ENCODE results near the gene CNR1. TPM values are rescaled to one million over a fixed set of nuclear protein-coding genes. Genes with fewer than 3 reads are reported as not detected.

Gene CNR1
- total RNA-seq, 1 experiment from 2014 or later, result not detected

- TF ChIP-seq ELF1 (IDR thresholded peaks at IDR 0.05; ENCODE audit: borderline replicate concordance, low read depth), result no peak
These were observed 11.9 kb upstream of the CNR1 start (continued) for GRCh38 chr6:88177961-88178464.

GRCh38 chr6:88174906-88175305, 8.8 kb upstream of the CNR1 start:
- no peak for ATAC-seq
- H3K9me3 ChIP-seq (ENCODE audit: control insufficient read depth in 1 of 2, insufficient read depth in 1 of 2, low read depth in 1 of 2, low read length in 2 of 2), result no peaks in the 10 kb centered on the region
- no peaks in the 10 kb centered on the region for H3K79me2 ChIP-seq (ENCODE audit: insufficient read depth, low read length)
- H3K36me3 ChIP-seq (ENCODE audit: control insufficient read depth in 1 of 2, insufficient read depth in 2 of 2, low read length in 2 of 2), result no peaks in the 10 kb centered on the region
- H3K9me2 ChIP-seq (ENCODE audit: insufficient read depth), result no peaks in the 10 kb centered on the region
- no peaks in the 10 kb centered on the region for H3K4me1 ChIP-seq (ENCODE audit: control insufficient read depth in 1 of 2, insufficient read depth in 2 of 2, low read length in 2 of 2)
- RAD21 ChIA-PET (ENCODE audit: low non-redundant PET in 1 of 2, low total read pairs in 2 of 2, uncharacterized antibody in 2 of 2, unreplicated experiment in 2 of 2), result no interaction called here
- H2AFZ ChIP-seq (ENCODE audit: low read depth, low read length, poor library complexity, severe bottlenecking), result no peak overlapping the region
- peaks cover 27% of the 10 kb centered on the region for H3K27me3 ChIP-seq (ENCODE audit: insufficient read depth, low read length)
- TF ChIP-seq EZH2phosphoT487 (IDR thresholded peaks at IDR 0.05; ENCODE audit: borderline replicate concordance) (no peak), EGR1 (IDR thresholded peaks at IDR 0.05; ENCODE audit: low read depth) (no peak)
- CTCF ChIA-PET, result no interaction called here
- POLR2A ChIA-PET, result no interaction called here
- intact Hi-C loops (cut with micrococcal nuclease), result no loop called here
- H3K4me2 ChIP-seq (ENCODE audit: low read length), result no peak overlapping the region
- no peak overlapping the region for H3K4me3 ChIP-seq (replicated peaks in 1 of 2; ENCODE audit: low read depth in 1 of 2, low read length in 2 of 2)
- H3K27ac ChIP-seq (ENCODE audit: low read depth, low read length), result no peak overlapping the region
- no peak for DNase-seq (ENCODE audit: low read depth, low spot score)
- BruUV-seq (replicated peaks), result no TSS peak
- no peaks in the 10 kb centered on the region for H4K20me1 ChIP-seq (ENCODE audit: insufficient read depth)
- no peak overlapping the region for H3K9ac ChIP-seq (ENCODE audit: low read length)

- H3K9me3 ChIP-seq (ENCODE audit: control insufficient read depth in 1 of 2, insufficient read depth in 1 of 2, low read depth in 1 of 2, low read length in 2 of 2), result no peaks in the 10 kb centered on the region
- no peaks in the 10 kb centered on the region for H3K4me1 ChIP-seq (ENCODE audit: control insufficient read depth in 1 of 2, insufficient read depth in 2 of 2, low read length in 2 of 2)
- no peak overlapping the region for H2AFZ ChIP-seq (ENCODE audit: low read depth, low read length, poor library complexity, severe bottlenecking)
- ChIA-PET RAD21 (ENCODE audit: low non-redundant PET in 1 of 2, low total read pairs in 2 of 2, uncharacterized antibody in 2 of 2, unreplicated experiment in 2 of 2) (no interaction called here), POLR2A (no interaction called here), CTCF (no interaction called here)
- ATAC-seq (no peak), DNase-seq (ENCODE audit: low read depth, low spot score) (no peak)
- intact Hi-C loops (cut with micrococcal nuclease), result no loop called here
- no peaks in the 10 kb centered on the region for H3K79me2 ChIP-seq (ENCODE audit: insufficient read depth, low read length)
- no peak overlapping the region for H3K27ac ChIP-seq (ENCODE audit: low read depth, low read length)
- H3K4me2 ChIP-seq (ENCODE audit: low read length), result no peak overlapping the region
- H3K4me3 ChIP-seq (replicated peaks in 1 of 2; ENCODE audit: low read depth in 1 of 2, low read length in 2 of 2), result no peak overlapping the region
- no peaks in the 10 kb centered on the region for H4K20me1 ChIP-seq (ENCODE audit: insufficient read depth)
- H3K9me2 ChIP-seq (ENCODE audit: insufficient read depth), result no peaks in the 10 kb centered on the region
- no peak for TF ChIP-seq ELF1 (IDR thresholded peaks at IDR 0.05; ENCODE audit: borderline replicate concordance, low read depth)
- no peak for TF ChIP-seq MAX (IDR thresholded peaks at IDR 0.05)
- H3K36me3 ChIP-seq (ENCODE audit: control insufficient read depth in 1 of 2, insufficient read depth in 2 of 2, low read length in 2 of 2), result no peaks in the 10 kb centered on the region
- H3K27me3 ChIP-seq (ENCODE audit: insufficient read depth, low read length), result peaks cover 21% of the 10 kb centered on the region
- BruUV-seq (replicated peaks), result no TSS peak
- H3K9ac ChIP-seq (ENCODE audit: low read length), result no peak overlapping the region
These were observed 5.2 kb upstream of the CNR1 start for GRCh38 chr6:88171312-88171711.

All from HCT116 (cell line).